ENCODE results near the gene TFDP1.

TFDP1 gene

GRCh38 chr13:113557013-113557412 lies 27.5 kb upstream of the TFDP1 start:
- Histone ChIP-seq H3K27me3 (replicated peaks; ENCODE audit: control insufficient read depth, insufficient read depth, low read length) (no peaks in the 10 kb centered on the region), H3K4me3 (replicated peaks; ENCODE audit: low read depth, low read length) (no peak overlapping the region), H3K36me3 (ENCODE audit: control insufficient read depth, insufficient read depth, low read length) (no peaks in the 10 kb centered on the region; the same call in 1 of the 2 replicates)
- TF ChIP-seq, protein P1, sequence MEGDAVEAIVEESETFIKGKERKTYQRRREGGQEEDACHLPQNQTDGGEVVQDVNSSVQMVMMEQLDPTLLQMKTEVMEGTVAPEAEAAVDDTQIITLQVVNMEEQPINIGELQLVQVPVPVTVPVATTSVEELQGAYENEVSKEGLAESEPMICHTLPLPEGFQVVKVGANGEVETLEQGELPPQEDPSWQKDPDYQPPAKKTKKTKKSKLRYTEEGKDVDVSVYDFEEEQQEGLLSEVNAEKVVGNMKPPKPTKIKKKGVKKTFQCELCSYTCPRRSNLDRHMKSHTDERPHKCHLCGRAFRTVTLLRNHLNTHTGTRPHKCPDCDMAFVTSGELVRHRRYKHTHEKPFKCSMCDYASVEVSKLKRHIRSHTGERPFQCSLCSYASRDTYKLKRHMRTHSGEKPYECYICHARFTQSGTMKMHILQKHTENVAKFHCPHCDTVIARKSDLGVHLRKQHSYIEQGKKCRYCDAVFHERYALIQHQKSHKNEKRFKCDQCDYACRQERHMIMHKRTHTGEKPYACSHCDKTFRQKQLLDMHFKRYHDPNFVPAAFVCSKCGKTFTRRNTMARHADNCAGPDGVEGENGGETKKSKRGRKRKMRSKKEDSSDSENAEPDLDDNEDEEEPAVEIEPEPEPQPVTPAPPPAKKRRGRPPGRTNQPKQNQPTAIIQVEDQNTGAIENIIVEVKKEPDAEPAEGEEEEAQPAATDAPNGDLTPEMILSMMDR (IDR thresholded peaks at IDR 0.05; ENCODE audit: insufficient read depth, low read length, poor library complexity, severe bottlenecking), result no peak
- no peak for DNase-seq (ENCODE audit: extremely low read depth, insufficient read length)

DNA sequence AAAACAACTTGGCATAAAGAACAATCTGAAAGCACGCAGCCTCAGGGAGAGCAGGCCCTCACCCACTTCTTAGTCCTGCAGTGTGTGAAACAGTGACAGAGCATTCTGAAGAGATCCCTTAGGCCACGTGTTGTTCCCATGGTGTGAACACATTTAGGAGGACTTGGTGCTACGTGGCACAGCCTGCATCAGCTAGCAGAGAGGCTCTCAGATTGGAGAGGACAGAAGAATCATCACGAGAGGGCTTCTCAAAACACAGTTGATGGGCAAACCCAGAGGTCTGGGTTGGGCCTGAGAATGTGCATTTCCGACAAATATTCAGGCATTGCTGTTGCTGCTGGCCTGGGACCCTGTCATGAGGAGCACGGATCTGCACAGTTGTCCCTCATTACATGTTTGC lies 26.1 kb upstream of the TFDP1 start:
- TF ChIP-seq, protein P1 (IDR thresholded peaks at IDR 0.05; ENCODE audit: insufficient read depth, low read length, poor library complexity, severe bottlenecking), result no peak
- H3K4me3 ChIP-seq (replicated peaks; ENCODE audit: low read depth, low read length), result no peak overlapping the region
- no peaks in the 10 kb centered on the region; the same call in 1 of the 2 replicates for H3K36me3 ChIP-seq (ENCODE audit: control insufficient read depth, insufficient read depth, low read length)
- no peaks in the 10 kb centered on the region; the same call in 1 of the 2 replicates for H3K27me3 ChIP-seq (replicated peaks; ENCODE audit: control insufficient read depth, insufficient read depth, low read length)
- DNase-seq (ENCODE audit: extremely low read depth, insufficient read length), result no peak

DNA sequence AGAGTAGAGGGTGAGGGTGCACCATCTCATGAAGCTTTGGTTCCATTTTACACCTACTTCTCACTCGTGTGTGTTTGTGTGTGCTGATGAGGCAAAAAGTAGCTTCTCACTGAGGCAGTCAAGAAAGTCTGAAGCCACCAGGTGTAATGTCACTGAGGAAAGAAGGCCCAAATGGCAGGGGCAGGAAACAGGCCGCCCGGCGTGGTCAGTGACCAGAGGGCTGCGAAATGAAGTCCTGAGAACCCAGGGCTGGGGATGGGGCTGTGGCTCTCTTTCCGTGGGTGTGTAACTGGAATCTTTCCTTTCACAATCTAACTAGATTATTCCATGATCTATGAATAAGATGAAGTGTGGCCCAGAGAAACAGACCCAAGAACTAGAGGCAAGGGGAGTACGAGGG lies 25.5 kb upstream of the TFDP1 start:
- Histone ChIP-seq H3K36me3 (ENCODE audit: control insufficient read depth, insufficient read depth, low read length) (no peaks in the 10 kb centered on the region), H3K27me3 (replicated peaks; ENCODE audit: control insufficient read depth, insufficient read depth, low read length) (no peaks in the 10 kb centered on the region; the same call in 1 of the 2 replicates), H3K4me3 (replicated peaks; ENCODE audit: low read depth, low read length) (no peak overlapping the region)
- TF ChIP-seq, protein P1 (IDR thresholded peaks at IDR 0.05; ENCODE audit: insufficient read depth, low read length, poor library complexity, severe bottlenecking), result no peak
- DNase-seq (ENCODE audit: extremely low read depth, insufficient read length), result no peak

DNA sequence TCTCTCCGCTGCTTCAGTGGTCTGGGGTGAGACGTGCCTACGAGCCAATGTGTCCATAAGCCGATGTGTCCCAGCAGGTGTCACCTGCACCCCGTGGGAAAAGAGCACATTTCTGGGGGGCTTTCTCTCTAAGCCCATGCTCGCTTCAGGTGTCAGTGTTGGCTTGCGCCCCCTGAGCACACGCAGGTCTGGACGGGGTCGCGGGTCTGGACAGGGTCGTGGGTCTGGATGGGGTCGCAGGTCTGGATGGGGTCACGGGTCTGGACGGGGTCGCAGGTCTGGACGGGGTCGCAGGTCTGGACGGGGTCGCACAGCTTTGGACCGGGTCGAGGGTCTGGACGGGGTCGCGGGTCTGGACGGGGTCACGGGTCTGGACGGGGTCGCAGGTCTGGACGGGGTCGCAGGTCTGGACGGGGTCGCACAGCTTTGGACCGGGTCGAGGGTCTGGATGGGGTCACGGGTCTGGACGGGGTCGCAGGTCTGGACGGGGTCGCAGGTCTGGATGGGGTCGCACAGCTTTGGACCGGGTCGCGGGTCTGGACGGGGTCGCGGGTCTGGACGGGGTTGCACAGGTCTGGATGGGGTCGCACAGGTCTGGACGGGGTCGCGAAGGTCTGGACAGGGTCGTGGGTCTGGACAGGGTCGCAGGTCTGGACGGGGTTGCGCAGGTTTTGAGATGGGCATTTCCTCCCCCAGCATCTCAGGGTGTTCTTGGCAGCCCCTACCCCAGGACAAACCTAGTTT lies 24.5 kb upstream of the TFDP1 start:
- no peak for DNase-seq (ENCODE audit: extremely low read depth, insufficient read length)
- H3K4me3 ChIP-seq (replicated peaks; ENCODE audit: low read depth, low read length), result no peak overlapping the region
- TF ChIP-seq, protein P1 (IDR thresholded peaks at IDR 0.05; ENCODE audit: insufficient read depth, low read length, poor library complexity, severe bottlenecking), result no peak
- H3K36me3 ChIP-seq (ENCODE audit: control insufficient read depth, insufficient read depth, low read length), result no peaks in the 10 kb centered on the region
- H3K27me3 ChIP-seq (replicated peaks; ENCODE audit: control insufficient read depth, insufficient read depth, low read length), result no peaks in the 10 kb centered on the region; the same call in 1 of the 2 replicates

DNA sequence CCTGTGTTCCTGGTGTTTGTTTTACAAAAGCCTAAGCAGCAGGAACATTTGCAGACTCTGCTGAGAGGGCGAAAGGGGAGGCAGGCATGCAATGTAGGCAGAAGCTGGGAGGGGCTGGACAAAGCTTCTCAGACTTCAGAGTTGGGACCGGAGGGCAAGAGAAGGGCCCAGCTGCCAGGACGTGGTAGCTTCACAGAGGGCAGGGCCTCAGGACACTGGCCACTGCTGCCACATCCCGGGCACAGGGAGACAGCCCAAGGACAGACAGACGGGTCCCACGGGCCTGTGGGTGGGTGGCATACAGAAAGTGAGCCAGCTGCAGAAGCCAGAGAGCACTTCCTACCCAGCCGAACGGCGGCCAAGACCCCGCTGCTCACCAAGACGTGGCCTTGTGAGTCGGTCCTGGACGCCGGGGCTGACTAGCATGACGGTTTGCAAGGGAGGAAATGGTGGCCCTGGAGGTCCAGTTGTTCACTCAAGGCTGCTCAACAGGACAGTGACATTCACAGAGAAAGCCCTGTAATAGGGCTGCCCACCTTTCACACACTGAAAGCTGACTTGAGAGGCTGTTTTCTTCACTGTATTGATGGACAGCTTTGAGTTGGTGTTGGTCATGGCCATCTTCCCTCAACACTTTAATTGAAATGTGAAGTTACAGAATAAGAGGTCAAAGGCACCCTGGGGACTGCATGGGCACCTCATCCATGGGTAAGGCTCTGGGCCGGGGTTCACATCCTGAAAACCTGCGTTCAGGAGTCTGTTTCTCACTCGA lies 23.7 kb upstream of the TFDP1 start:
- H3K27me3 ChIP-seq (replicated peaks; ENCODE audit: control insufficient read depth, insufficient read depth, low read length), result no peaks in the 10 kb centered on the region; the same call in 1 of the 2 replicates
- DNase-seq (ENCODE audit: extremely low read depth, insufficient read length), result no peak
- H3K4me3 ChIP-seq (replicated peaks; ENCODE audit: low read depth, low read length), result no peak overlapping the region
- no peaks in the 10 kb centered on the region for H3K36me3 ChIP-seq (ENCODE audit: control insufficient read depth, insufficient read depth, low read length)
- TF ChIP-seq, protein P1 (IDR thresholded peaks at IDR 0.05; ENCODE audit: insufficient read depth, low read length, poor library complexity, severe bottlenecking), result no peak

Measured in GM06990 (cell line).